ENCODE measurements around the gene CENPB.
A peak's percentile ranks its signal among the peaks of the same experiment; 100 is the strongest.

CENPB gene

DNA sequence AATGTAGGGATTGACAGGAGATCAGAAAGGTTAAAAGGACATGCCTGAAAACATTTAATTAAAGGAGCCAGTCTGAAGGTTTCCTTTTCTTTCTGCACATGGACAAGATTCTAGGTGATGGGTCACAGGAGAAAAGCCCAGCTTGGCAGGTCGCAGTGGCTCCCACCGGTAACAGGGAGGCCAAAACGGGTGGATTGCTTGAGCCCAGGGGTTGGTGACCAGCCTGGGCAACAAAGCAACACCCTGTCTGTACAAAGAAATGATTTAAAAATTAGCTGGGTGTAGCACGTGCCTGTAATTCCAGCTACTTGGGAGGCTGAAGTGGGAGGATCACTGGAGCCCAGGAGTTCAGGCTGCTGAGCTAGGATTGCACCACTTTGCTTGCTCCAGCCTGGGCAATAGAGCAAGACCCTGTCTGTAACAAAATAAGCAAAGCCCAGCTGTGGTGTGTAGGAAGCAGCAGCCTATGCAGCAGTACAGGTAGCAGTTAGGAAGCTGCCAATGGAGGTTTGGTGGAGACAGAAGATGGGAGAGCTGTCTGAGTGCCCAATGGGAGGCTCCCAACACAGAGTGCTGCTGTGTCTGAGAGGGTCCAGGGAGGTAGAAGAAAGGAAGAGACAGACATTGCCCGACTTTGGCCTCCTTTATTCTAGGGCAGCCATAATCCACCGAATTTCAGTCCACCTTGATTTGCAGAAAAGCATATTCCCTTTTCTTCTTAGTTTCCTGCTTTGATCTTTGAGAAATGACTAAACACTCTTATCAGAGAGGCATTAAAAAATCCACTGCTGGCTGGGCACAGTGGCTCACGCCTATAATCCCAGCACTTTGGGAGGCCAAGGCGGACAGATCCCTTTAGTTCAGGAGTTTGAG, 26.7 kb upstream of the CENPB start:
- Histone ChIP-seq H3K18ac (ENCODE audit: low read length) (no peak overlapping the region), H2BK5ac (ENCODE audit: low read depth, low read length, poor library complexity) (no peak overlapping the region), H3K79me2 (ENCODE audit: control insufficient read depth, insufficient read depth, low read length, poor library complexity) (no peaks in the 10 kb centered on the region), H3K4me2 (ENCODE audit: low read length) (no peak overlapping the region), H4K91ac (ENCODE audit: low read depth, low read length) (no peak overlapping the region), H3K4ac (ENCODE audit: low read depth, low read length) (no peak overlapping the region), H4K12ac (ENCODE audit: low read depth, low read length) (no peak overlapping the region), H4K8ac (ENCODE audit: low read depth, low read length) (no peak overlapping the region), H3K9me3 (ENCODE audit: insufficient read depth, low read depth, low read length) (no peaks in the 10 kb centered on the region), H3K36me3 (ENCODE audit: control insufficient read depth in 1 of 2, insufficient read depth in 2 of 2, low read length in 2 of 2) (no peaks in the 10 kb centered on the region), H2AFZ (ENCODE audit: insufficient read depth, low read length, poor library complexity) (no peak overlapping the region), H3K79me1 (ENCODE audit: low read length) (peaks cover 1% of the 10 kb centered on the region), H3K27ac (ENCODE audit: low read depth, low read length) (no peak overlapping the region), H3K14ac (ENCODE audit: low read length) (no peak overlapping the region), H2BK120ac (ENCODE audit: insufficient read depth, low read length, poor library complexity) (no peak overlapping the region), H2AK5ac (ENCODE audit: low read length) (no peak overlapping the region), H3K27me3 (ENCODE audit: insufficient read depth, low read length) (no peaks in the 10 kb centered on the region), H3K9ac (ENCODE audit: low read length) (no peak overlapping the region), H3K4me1 (ENCODE audit: control insufficient read depth in 1 of 2, insufficient read depth in 2 of 2, low read length in 2 of 2) (peaks cover 9 to 10% of the 10 kb centered on the region in 2 experiments), H2BK12ac (ENCODE audit: low read length) (no peak overlapping the region), H3K4me3 (ENCODE audit: low read depth, low read length) (no peak overlapping the region), H3K23ac (ENCODE audit: low read length) (no peak overlapping the region)
- peak; percentile 24 to 27 for DNase-seq
- WGBS (ENCODE audit: extremely low coverage, insufficient coverage, insufficient read length) = no CpG with 5 or more reads among the region's 8 CpGs

- peaks cover 6% of the 10 kb centered on the region for H3K79me1 ChIP-seq (ENCODE audit: low read length)
- peak overlapping the region; percentile 20 for H4K91ac ChIP-seq (ENCODE audit: low read depth, low read length)
- H3K4me2 ChIP-seq (ENCODE audit: low read length) = no peak overlapping the region
- no peaks in the 10 kb centered on the region for H3K36me3 ChIP-seq (ENCODE audit: control insufficient read depth in 1 of 2, insufficient read depth in 2 of 2, low read length in 2 of 2)
- H4K12ac ChIP-seq (ENCODE audit: low read depth, low read length) = no peak overlapping the region
- H3K4me1 ChIP-seq (ENCODE audit: control insufficient read depth in 1 of 2, insufficient read depth in 2 of 2, low read length in 2 of 2) = peaks cover 18 to 19% of the 10 kb centered on the region in 2 experiments
- H3K9ac ChIP-seq (ENCODE audit: low read length) = no peak overlapping the region
- H3K27me3 ChIP-seq (ENCODE audit: insufficient read depth, low read length) = no peaks in the 10 kb centered on the region
- H3K23ac ChIP-seq (ENCODE audit: low read length) = no peak overlapping the region
- H3K9me3 ChIP-seq (ENCODE audit: insufficient read depth, low read depth, low read length) = no peaks in the 10 kb centered on the region
- WGBS (ENCODE audit: extremely low coverage, insufficient coverage, insufficient read length) = no CpG with 5 or more reads among the region's 9 CpGs
- H2AFZ ChIP-seq (ENCODE audit: insufficient read depth, low read length, poor library complexity) = no peak overlapping the region
- no peak overlapping the region for H3K18ac ChIP-seq (ENCODE audit: low read length)
- H2BK120ac ChIP-seq (ENCODE audit: insufficient read depth, low read length, poor library complexity) = no peak overlapping the region
- H3K14ac ChIP-seq (ENCODE audit: low read length) = no peak overlapping the region
- H2BK5ac ChIP-seq (ENCODE audit: low read depth, low read length, poor library complexity) = no peak overlapping the region
- no peak overlapping the region for H3K4me3 ChIP-seq (ENCODE audit: low read depth, low read length)
- DNase-seq = no peak
- no peak overlapping the region for H2BK12ac ChIP-seq (ENCODE audit: low read length)
- no peak overlapping the region for H3K4ac ChIP-seq (ENCODE audit: low read depth, low read length)
- no peak overlapping the region for H2AK5ac ChIP-seq (ENCODE audit: low read length)
- peaks cover 2% of the 10 kb centered on the region for H3K79me2 ChIP-seq (ENCODE audit: control insufficient read depth, insufficient read depth, low read length, poor library complexity)
- no peak overlapping the region for H3K27ac ChIP-seq (ENCODE audit: low read depth, low read length)
- H4K8ac ChIP-seq (ENCODE audit: low read depth, low read length) = no peak overlapping the region
Measured at GRCh38 chr20:3812259-3812681, 25.7 kb upstream of the CENPB start.

DNA sequence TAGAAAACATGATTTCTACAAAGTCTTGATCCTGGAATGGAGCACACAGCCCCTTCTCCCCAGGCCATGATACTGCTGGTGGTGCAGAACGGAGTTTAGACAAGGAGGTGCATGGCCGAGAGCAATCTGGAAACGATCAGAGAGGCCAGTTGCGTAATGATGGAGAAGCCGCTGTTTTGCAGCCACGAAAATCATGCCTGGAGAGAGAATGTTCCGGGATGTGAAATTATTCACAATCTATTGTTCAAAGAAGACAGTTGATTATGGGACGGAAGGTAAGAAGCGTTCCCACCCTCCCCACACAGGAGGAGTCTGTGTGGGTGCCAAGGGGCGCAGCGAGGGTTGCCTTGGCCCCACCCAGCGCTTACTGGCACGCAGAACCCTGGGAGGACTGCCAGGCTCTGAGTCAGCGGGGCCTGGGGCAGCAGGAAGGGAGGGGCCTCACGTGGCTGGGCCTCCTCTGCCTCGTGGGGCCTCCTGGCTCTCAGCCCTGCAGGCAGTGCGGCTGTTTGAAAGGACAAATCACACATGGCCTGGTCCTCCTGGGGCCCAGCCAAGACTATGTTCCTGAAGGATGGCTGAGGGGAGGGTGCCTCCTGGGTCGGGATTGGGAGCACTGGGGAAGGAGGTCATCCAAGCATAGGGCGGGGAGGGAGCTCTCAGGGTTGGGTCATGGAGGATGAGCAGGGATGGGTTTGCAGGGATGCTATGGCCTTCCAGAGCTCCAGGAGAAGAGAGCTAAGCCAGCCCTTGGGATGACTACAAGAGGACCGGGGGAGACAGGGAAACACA, 25.1 kb upstream of the CENPB start:
- Histone ChIP-seq H2BK12ac (ENCODE audit: low read length) (no peak overlapping the region), H3K9me3 (ENCODE audit: insufficient read depth, low read depth, low read length) (no peaks in the 10 kb centered on the region), H3K4me1 (ENCODE audit: control insufficient read depth in 1 of 2, insufficient read depth in 2 of 2, low read length in 2 of 2) (peaks cover 21 to 23% of the 10 kb centered on the region in 2 experiments), H2AK5ac (ENCODE audit: low read length) (no peak overlapping the region), H3K4me2 (ENCODE audit: low read length) (peak overlapping the region; percentile 13), H3K79me2 (ENCODE audit: control insufficient read depth, insufficient read depth, low read length, poor library complexity) (peaks cover 2% of the 10 kb centered on the region), H3K27ac (ENCODE audit: low read depth, low read length) (peak overlapping the region; percentile 40), H3K36me3 (ENCODE audit: control insufficient read depth in 1 of 2, insufficient read depth in 2 of 2, low read length in 2 of 2) (no peaks in the 10 kb centered on the region), H2AFZ (ENCODE audit: insufficient read depth, low read length, poor library complexity) (no peak overlapping the region), H4K91ac (ENCODE audit: low read depth, low read length) (peak overlapping the region; percentile 33), H3K27me3 (ENCODE audit: insufficient read depth, low read length) (no peaks in the 10 kb centered on the region), H4K12ac (ENCODE audit: low read depth, low read length) (no peak overlapping the region), H3K18ac (ENCODE audit: low read length) (no peak overlapping the region), H3K4me3 (ENCODE audit: low read depth, low read length) (no peak overlapping the region), H3K23ac (ENCODE audit: low read length) (no peak overlapping the region), H4K8ac (ENCODE audit: low read depth, low read length) (peak overlapping the region; percentile 39), H2BK5ac (ENCODE audit: low read depth, low read length, poor library complexity) (no peak overlapping the region), H3K14ac (ENCODE audit: low read length) (peak overlapping the region; percentile 10), H3K79me1 (ENCODE audit: low read length) (peaks cover 9% of the 10 kb centered on the region), H3K9ac (ENCODE audit: low read length) (no peak overlapping the region), H3K4ac (ENCODE audit: low read depth, low read length) (no peak overlapping the region), H2BK120ac (ENCODE audit: insufficient read depth, low read length, poor library complexity) (peak overlapping the region; percentile 19)
- DNase-seq = peak; percentile 87 to 93
- no CpG with 5 or more reads among the region's 20 CpGs for WGBS (ENCODE audit: extremely low coverage, insufficient coverage, insufficient read length)

- Histone ChIP-seq H2BK5ac (ENCODE audit: low read depth, low read length, poor library complexity) (no peak overlapping the region), H3K36me3 (ENCODE audit: control insufficient read depth in 1 of 2, insufficient read depth in 2 of 2, low read length in 2 of 2) (peaks cover 6 to 15% of the 10 kb centered on the region in 2 experiments), H4K8ac (ENCODE audit: low read depth, low read length) (no peak overlapping the region), H3K18ac (ENCODE audit: low read length) (no peak overlapping the region), H2BK120ac (ENCODE audit: insufficient read depth, low read length, poor library complexity) (no peak overlapping the region), H3K9ac (ENCODE audit: low read length) (no peak overlapping the region), H3K14ac (ENCODE audit: low read length) (no peak overlapping the region), H3K4me3 (ENCODE audit: low read depth, low read length) (no peak overlapping the region), H4K91ac (ENCODE audit: low read depth, low read length) (no peak overlapping the region), H3K23ac (ENCODE audit: low read length) (no peak overlapping the region), H3K79me1 (ENCODE audit: low read length) (peaks cover 10% of the 10 kb centered on the region), H3K9me3 (ENCODE audit: insufficient read depth, low read depth, low read length) (no peaks in the 10 kb centered on the region), H3K79me2 (ENCODE audit: control insufficient read depth, insufficient read depth, low read length, poor library complexity) (peaks cover 2% of the 10 kb centered on the region), H4K12ac (ENCODE audit: low read depth, low read length) (no peak overlapping the region), H3K4me2 (ENCODE audit: low read length) (no peak overlapping the region), H2BK12ac (ENCODE audit: low read length) (no peak overlapping the region), H3K4me1 (ENCODE audit: control insufficient read depth in 1 of 2, insufficient read depth in 2 of 2, low read length in 2 of 2) (peaks cover 23 to 24% of the 10 kb centered on the region in 2 experiments), H2AK5ac (ENCODE audit: low read length) (no peak overlapping the region), H2AFZ (ENCODE audit: insufficient read depth, low read length, poor library complexity) (no peak overlapping the region), H3K27me3 (ENCODE audit: insufficient read depth, low read length) (no peaks in the 10 kb centered on the region), H3K27ac (ENCODE audit: low read depth, low read length) (no peak overlapping the region), H3K4ac (ENCODE audit: low read depth, low read length) (no peak overlapping the region)
- no peak for DNase-seq
- WGBS (ENCODE audit: extremely low coverage, insufficient coverage, insufficient read length) = no CpG with 5 or more reads among the region's 3 CpGs
Measured at GRCh38 chr20:3808544-3808943, 22.0 kb upstream of the CENPB start.

Data from trophoblast cell (in vitro differentiated cells and primary cell).